Erythroblast (primary cell): Measurements from ENCODE around the gene PSAPL1.

ENCODE experiments used
- GATA1 ChIP-seq: IDR thresholded peaks from 2 replicates; pipeline ENCODE4 v1.6.1; 2011; ENCODE audit warnings: low read depth, mild to moderate bottlenecking, control low read depth, low read length, moderate library complexity
- POLR2A ChIP-seq: IDR thresholded peaks from 2 replicates; pipeline ENCODE4 v1.6.1; 2011; ENCODE audit warnings: mild to moderate bottlenecking, low read length

DNA sequence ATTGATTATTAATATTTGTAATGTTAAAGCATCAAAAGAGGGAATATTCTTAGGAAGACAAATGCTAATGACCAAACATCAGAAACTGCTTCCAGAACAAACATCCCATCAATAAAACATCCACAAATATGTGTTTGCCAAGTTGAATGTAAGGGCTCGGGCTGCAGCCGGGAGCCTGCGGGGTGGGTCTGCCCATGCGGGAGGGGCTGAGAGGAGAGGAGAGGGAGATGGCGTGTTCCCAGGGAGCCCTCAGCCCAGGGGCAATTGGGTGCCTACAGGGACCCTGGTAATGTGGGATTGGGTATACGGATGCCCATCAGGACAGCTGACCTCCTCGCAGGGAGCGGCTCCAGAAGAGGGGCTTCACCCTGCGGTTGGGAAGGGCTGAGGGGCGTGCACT, 38.4 kb upstream of the PSAPL1 start:
- TF ChIP-seq POLR2A = no peak
- no peak for TF ChIP-seq GATA1
